Measurements from ENCODE around the gene DCAF5. TPM values are rescaled to one million over a fixed set of nuclear protein-coding genes. Genes with fewer than 3 reads are reported as not detected.
A peak's percentile ranks its signal among the peaks of the same experiment; 100 is the strongest.

DCAF5 gene
- total RNA-seq, 4 donors from 2014 or later = 25.1 to 70.3 (median 42.7) TPM

GRCh38 chr14:69106451-69106850, 46.5 kb downstream of the DCAF5 start:
- in situ Hi-C loops (cut with MboI; ENCODE audit: low pct_ligation_motif_present in 1 of 4, low pct_unique_long_range_greater_than_20kb in 1 of 4, low sequenced_read_pairs in 3 of 4) = no loop called here
- 89% methylated on average over 5 of the region's 5 CpGs; no CpG with 5 or more reads in 1 of the 2 donors for WGBS, 2 donors (ENCODE audit: low coverage in 1 of 2)
- H3K36me3 ChIP-seq = peaks cover 0 to 9% (median 3%) of the 10 kb centered on the region in 4 donors

DNA sequence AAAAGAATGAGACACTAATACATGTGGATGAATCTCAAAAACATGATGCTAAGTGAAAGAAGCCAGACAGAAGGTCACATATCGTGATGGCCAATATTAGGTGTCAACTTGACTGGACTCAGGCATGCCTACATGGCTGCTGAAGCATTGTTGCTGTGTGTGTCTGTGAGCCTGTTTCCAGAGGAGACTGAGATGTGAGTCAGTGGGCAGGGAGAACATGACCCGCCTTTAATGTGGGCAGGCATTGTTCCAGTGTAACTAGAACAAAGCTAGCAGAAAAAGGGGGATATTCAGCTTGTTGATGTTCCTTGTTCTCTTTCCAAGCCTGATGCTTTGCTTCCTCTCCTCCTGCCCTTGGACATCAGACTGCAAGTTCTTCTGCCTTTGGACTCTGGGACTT, 47.6 kb downstream of the DCAF5 start:
- DNase-seq = no peak
- Histone ChIP-seq H3K27me3 (no peaks in the 10 kb centered on the region), H3K4me3 (no peak overlapping the region), H3K4me1 (peaks cover 0 to 26% (median 13%) of the 10 kb centered on the region in 4 donors), H3K27ac (no peak overlapping the region), H3K36me3 (peaks cover 0 to 9% (median 0%) of the 10 kb centered on the region in 4 donors), H3K9me3 (no peaks in the 10 kb centered on the region)
- in situ Hi-C loops (cut with MboI; ENCODE audit: low pct_ligation_motif_present in 1 of 4, low pct_unique_long_range_greater_than_20kb in 1 of 4, low sequenced_read_pairs in 3 of 4) = no loop called here
- 93 to 100% methylated on average over 1 to 2 of the region's 2 CpGs for WGBS, 2 donors (ENCODE audit: low coverage in 1 of 2)
- intact Hi-C loops (cut with DNase I; ENCODE audit: low total_unique reads) = loop anchor here (5.0 kb wide), 1 partner anchor 243 kb away; no protein-coding TSS in a partner anchor
- TF ChIP-seq, protein P1, sequence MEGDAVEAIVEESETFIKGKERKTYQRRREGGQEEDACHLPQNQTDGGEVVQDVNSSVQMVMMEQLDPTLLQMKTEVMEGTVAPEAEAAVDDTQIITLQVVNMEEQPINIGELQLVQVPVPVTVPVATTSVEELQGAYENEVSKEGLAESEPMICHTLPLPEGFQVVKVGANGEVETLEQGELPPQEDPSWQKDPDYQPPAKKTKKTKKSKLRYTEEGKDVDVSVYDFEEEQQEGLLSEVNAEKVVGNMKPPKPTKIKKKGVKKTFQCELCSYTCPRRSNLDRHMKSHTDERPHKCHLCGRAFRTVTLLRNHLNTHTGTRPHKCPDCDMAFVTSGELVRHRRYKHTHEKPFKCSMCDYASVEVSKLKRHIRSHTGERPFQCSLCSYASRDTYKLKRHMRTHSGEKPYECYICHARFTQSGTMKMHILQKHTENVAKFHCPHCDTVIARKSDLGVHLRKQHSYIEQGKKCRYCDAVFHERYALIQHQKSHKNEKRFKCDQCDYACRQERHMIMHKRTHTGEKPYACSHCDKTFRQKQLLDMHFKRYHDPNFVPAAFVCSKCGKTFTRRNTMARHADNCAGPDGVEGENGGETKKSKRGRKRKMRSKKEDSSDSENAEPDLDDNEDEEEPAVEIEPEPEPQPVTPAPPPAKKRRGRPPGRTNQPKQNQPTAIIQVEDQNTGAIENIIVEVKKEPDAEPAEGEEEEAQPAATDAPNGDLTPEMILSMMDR (IDR thresholded peaks at IDR 0.05) = no peak
- no peak for TF ChIP-seq EP300 (IDR thresholded peaks at IDR 0.05; ENCODE audit: low read depth)
- TF ChIP-seq POLR2AphosphoS5 (IDR thresholded peaks at IDR 0.05) = no peak
- no peak for TF ChIP-seq POLR2A (IDR thresholded peaks at IDR 0.05)

More at GRCh38 chr14:69106451-69106850, 46.5 kb downstream of the DCAF5 start:
- peaks cover 0 to 22% (median 9%) of the 10 kb centered on the region in 4 donors for H3K4me1 ChIP-seq
- DNase-seq = no peak
- H3K9me3 ChIP-seq = no peaks in the 10 kb centered on the region
- H3K4me3 ChIP-seq = no peak overlapping the region
- H3K27ac ChIP-seq = no peak overlapping the region
- no peaks in the 10 kb centered on the region for H3K27me3 ChIP-seq
- intact Hi-C loops (cut with DNase I; ENCODE audit: low total_unique reads) = loop anchor here (5.0 kb wide), 1 partner anchor 244 kb away; no protein-coding TSS in a partner anchor
- TF ChIP-seq POLR2A (IDR thresholded peaks at IDR 0.05) = no peak
- no peak for TF ChIP-seq POLR2AphosphoS5 (IDR thresholded peaks at IDR 0.05)
- TF ChIP-seq, protein P1 (IDR thresholded peaks at IDR 0.05) = no peak
- no peak for TF ChIP-seq EP300 (IDR thresholded peaks at IDR 0.05; ENCODE audit: low read depth)

DNA sequence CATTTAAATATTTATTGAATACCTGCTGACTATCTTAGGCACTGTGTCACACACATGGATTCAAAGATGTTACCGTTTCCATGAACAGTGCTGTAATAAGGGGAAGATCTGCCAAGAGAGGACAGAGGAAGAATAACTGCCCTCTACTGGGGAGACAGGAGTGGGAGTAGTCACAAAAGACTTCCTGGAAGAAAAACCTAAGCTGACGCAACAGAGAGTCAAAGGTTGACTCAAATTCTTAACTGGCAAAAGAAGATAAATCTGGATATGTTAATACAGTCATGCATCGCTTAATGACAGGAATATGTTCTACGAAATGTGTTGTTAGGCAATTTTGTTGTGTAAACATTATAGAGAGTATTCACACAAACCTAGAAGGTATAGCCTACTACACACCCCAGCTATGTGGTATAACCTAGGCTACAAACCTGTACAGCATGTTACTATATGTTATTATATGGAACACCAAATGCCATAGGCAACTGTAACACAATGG, 51.5 kb downstream of the DCAF5 start:
- in situ Hi-C loops (cut with MboI; ENCODE audit: low pct_ligation_motif_present in 1 of 4, low pct_unique_long_range_greater_than_20kb in 1 of 4, low sequenced_read_pairs in 3 of 4) (no loop called here), intact Hi-C loops (cut with DNase I; ENCODE audit: low total_unique reads) (no loop called here)
- Histone ChIP-seq H3K4me3 (no peak overlapping the region), H3K27me3 (no peaks in the 10 kb centered on the region), H3K36me3 (peaks cover 0 to 9% (median 0%) of the 10 kb centered on the region in 4 donors), H3K9me3 (no peaks in the 10 kb centered on the region), H3K27ac (peak overlapping the region; percentile 6 to 62 (median 50)), H3K4me1 (peaks cover 0 to 9% (median 6%) of the 10 kb centered on the region in 4 donors)
- TF ChIP-seq POLR2AphosphoS5 (IDR thresholded peaks at IDR 0.05) = peak; percentile 45 to 63 (median 60)
- TF ChIP-seq, protein P1 (IDR thresholded peaks at IDR 0.05) = peak; percentile 47 to 62 (median 58)
- no peak for TF ChIP-seq POLR2A (IDR thresholded peaks at IDR 0.05)
- TF ChIP-seq EP300 (IDR thresholded peaks at IDR 0.05; ENCODE audit: low read depth) = peak; percentile 56
- WGBS, 2 donors (ENCODE audit: low coverage in 1 of 2) = 0 to 21% methylated on average over 1 to 4 of the region's 4 CpGs
- DNase-seq = no peak

- no peak overlapping the region for H3K4me3 ChIP-seq
- TF ChIP-seq EP300 (IDR thresholded peaks at IDR 0.05; ENCODE audit: low read depth) (no peak), POLR2A (IDR thresholded peaks at IDR 0.05) (no peak), POLR2AphosphoS5 (IDR thresholded peaks at IDR 0.05) (no peak)
- TF ChIP-seq, protein P1 (IDR thresholded peaks at IDR 0.05) = no peak
- intact Hi-C loops (cut with DNase I; ENCODE audit: low total_unique reads) (loop anchor here (10.0 kb wide), 1 partner anchor 183 kb away; no protein-coding TSS in a partner anchor), in situ Hi-C loops (cut with MboI; ENCODE audit: low pct_ligation_motif_present in 1 of 4, low pct_unique_long_range_greater_than_20kb in 1 of 4, low sequenced_read_pairs in 3 of 4) (loop anchor here (5.0 to 25.0 kb wide), 3 partner anchors 183 to 186 kb away; no protein-coding TSS in a partner anchor)
- WGBS, 2 donors (ENCODE audit: low coverage in 1 of 2) = 84 to 88% methylated on average over 1 to 2 of the region's 2 CpGs
- H3K27me3 ChIP-seq = no peaks in the 10 kb centered on the region
- no peak for DNase-seq
- H3K9me3 ChIP-seq = no peaks in the 10 kb centered on the region
- peak overlapping the region in 1 of 4 donors; percentile 42 for H3K27ac ChIP-seq
- peaks cover 2 to 18% (median 11%) of the 10 kb centered on the region in 4 donors for H3K4me1 ChIP-seq
- H3K36me3 ChIP-seq = peaks cover 0 to 2% (median 0%) of the 10 kb centered on the region in 4 donors
Measured at GRCh38 chr14:69097974-69098373, 54.9 kb downstream of the DCAF5 start.

Data from transverse colon (tissue), 4 donors.